ENCODE measurements around the gene LONP1. TPM values are rescaled to one million over a fixed set of nuclear protein-coding genes. Genes with fewer than 3 reads are reported as not detected.

The LONP1 gene
- total RNA-seq, 2 donors from 2014 or later: 31.9 to 95.6 TPM

DNA sequence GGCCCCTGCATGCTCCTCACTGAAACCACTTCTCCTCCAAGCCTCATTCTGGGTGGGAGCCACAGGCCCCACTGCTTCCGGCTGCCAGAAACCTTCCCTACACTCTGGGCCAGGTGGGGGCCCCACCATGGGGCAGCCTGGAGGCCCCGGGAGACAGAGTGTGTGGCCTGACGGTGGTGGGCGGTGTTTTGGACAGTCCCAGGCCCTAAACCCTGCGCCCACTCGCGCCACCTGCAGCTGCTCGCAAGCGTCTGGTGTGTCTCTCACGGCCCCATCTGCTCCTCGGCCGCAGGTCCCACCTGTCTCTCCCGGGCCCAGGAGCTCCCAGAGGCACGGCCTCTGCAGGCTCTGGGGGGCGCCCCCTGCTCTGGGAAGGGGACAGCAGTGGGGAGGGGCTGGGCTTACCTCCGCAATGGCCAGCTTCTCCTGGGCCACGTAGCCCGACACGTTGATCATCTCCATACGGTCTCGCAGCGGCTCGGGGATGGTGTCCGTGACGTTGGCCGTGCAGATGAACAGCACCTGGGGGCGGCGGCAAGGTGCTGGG lies 24.2 kb downstream of the LONP1 start:
- peaks cover 20% of the 10 kb centered on the region for H3K4me1 ChIP-seq
- 82 to 100% methylated on average over 1 to 25 of the region's 28 CpGs for WGBS, 2 donors
- no peaks in the 10 kb centered on the region for H3K27me3 ChIP-seq
- no peak overlapping the region for H3K4me3 ChIP-seq
- H3K27ac ChIP-seq: no peak overlapping the region
- H3K36me3 ChIP-seq (replicated peaks in 1 of 2; ENCODE audit: insufficient read depth in 1 of 2, low read depth in 2 of 2): peaks cover 6 to 16% of the 10 kb centered on the region in 2 donors
- H3K9me3 ChIP-seq: no peaks in the 10 kb centered on the region
- intact Hi-C loops (cut with DNase I): no loop called here
- no peak for TF ChIP-seq POLR2A (IDR thresholded peaks at IDR 0.05)
- TF ChIP-seq, protein P1, sequence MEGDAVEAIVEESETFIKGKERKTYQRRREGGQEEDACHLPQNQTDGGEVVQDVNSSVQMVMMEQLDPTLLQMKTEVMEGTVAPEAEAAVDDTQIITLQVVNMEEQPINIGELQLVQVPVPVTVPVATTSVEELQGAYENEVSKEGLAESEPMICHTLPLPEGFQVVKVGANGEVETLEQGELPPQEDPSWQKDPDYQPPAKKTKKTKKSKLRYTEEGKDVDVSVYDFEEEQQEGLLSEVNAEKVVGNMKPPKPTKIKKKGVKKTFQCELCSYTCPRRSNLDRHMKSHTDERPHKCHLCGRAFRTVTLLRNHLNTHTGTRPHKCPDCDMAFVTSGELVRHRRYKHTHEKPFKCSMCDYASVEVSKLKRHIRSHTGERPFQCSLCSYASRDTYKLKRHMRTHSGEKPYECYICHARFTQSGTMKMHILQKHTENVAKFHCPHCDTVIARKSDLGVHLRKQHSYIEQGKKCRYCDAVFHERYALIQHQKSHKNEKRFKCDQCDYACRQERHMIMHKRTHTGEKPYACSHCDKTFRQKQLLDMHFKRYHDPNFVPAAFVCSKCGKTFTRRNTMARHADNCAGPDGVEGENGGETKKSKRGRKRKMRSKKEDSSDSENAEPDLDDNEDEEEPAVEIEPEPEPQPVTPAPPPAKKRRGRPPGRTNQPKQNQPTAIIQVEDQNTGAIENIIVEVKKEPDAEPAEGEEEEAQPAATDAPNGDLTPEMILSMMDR (IDR thresholded peaks at IDR 0.05): no peak
- ATAC-seq (no peak), DNase-seq (peak in 1 of 4 donors; percentile 12)

DNA sequence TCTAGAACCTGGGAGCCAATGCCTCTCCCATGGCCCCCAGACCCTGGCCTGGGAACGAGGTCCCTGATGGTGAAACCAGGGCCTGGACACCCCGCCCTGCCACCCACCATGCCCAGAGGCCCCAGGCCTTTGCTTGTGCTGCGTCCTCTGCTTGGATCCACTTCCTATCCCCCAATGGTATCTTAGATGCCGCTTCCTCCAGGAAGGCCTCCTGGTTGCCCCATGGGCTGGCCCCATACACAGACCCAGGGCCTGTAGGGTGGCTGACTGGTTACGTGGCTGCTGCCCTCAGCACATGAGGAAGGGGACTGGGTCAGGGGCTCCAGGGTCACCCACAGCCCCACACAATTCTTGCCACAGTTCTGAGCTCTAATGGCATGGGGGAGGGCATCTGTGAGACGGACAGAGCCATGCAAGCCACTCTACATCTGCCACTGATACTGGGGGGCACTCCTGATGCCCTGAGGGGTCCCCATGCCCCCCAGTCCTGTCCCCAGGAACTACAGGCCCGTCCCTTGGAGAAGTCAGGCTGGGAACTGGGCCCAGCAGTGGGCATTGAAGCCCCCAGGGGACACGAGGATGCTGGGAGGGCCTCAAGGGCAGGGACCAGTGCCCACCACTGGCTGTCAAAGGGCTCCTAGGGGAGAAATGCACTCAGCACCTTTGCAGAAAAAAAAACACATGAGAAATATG lies 24.8 kb downstream of the LONP1 start:
- Histone ChIP-seq H3K9me3 (no peaks in the 10 kb centered on the region), H3K4me1 (peaks cover 20% of the 10 kb centered on the region), H3K27me3 (no peaks in the 10 kb centered on the region), H3K36me3 (replicated peaks in 1 of 2; ENCODE audit: insufficient read depth in 1 of 2, low read depth in 2 of 2) (peaks cover 6 to 16% of the 10 kb centered on the region in 2 donors), H3K27ac (no peak overlapping the region), H3K4me3 (no peak overlapping the region)
- 89 to 94% methylated on average over 1 to 8 of the region's 8 CpGs for WGBS, 2 donors
- intact Hi-C loops (cut with DNase I): no loop called here
- peak in 1 of 4 donors; percentile 12 for DNase-seq
- no peak for ATAC-seq
- TF ChIP-seq, protein P1 (IDR thresholded peaks at IDR 0.05): no peak
- no peak for TF ChIP-seq POLR2A (IDR thresholded peaks at IDR 0.05)

DNA sequence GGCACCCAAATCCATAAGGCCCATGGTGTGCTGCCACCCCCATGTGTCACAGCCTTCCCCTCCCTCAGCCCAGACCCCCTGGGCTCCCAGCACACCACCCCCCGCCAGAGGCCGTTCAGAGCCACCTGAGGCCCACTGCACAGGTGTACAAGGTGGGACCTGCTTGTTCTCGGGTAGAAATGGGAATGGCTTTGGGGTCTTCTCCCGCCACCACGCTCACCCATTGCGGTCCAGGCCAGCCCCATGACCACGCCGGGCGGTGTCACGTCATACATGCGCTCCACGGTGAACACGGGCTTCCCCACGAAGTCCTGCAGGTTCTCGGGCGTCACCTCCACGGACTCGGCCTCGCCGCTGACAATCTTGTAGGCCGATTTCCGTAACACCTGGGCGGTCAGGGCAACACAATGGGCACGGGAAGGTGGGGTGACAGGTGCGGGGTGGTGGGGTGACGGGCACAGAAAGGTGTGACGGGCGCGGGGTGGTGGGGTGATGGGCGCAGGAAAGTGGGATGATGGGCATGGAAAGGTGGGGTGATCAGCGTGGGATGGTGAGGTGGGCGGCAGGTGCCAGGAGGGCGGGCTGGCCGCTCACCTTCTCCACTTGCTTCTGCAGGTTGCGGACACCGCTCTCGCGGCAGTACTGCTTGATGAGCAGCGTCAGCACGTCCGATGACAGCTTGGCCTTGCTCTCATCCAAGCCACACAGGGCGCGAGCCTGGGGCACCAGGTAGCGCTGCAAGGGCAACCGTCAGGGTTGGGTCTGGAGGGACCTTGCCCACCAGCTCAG lies 25.6 kb downstream of the LONP1 start:
- 87 to 90% methylated on average over 29 to 43 of the region's 45 CpGs for WGBS, 2 donors
- Histone ChIP-seq H3K27me3 (no peaks in the 10 kb centered on the region), H3K36me3 (replicated peaks in 1 of 2; ENCODE audit: insufficient read depth in 1 of 2, low read depth in 2 of 2) (peaks cover 6 to 16% of the 10 kb centered on the region in 2 donors), H3K4me1 (peaks cover 23% of the 10 kb centered on the region), H3K9me3 (no peaks in the 10 kb centered on the region), H3K27ac (no peak overlapping the region), H3K4me3 (no peak overlapping the region)
- no peak for TF ChIP-seq POLR2A (IDR thresholded peaks at IDR 0.05)
- intact Hi-C loops (cut with DNase I): no loop called here
- no peak for ATAC-seq
- peak in 1 of 4 donors; percentile 16 for DNase-seq

DNA sequence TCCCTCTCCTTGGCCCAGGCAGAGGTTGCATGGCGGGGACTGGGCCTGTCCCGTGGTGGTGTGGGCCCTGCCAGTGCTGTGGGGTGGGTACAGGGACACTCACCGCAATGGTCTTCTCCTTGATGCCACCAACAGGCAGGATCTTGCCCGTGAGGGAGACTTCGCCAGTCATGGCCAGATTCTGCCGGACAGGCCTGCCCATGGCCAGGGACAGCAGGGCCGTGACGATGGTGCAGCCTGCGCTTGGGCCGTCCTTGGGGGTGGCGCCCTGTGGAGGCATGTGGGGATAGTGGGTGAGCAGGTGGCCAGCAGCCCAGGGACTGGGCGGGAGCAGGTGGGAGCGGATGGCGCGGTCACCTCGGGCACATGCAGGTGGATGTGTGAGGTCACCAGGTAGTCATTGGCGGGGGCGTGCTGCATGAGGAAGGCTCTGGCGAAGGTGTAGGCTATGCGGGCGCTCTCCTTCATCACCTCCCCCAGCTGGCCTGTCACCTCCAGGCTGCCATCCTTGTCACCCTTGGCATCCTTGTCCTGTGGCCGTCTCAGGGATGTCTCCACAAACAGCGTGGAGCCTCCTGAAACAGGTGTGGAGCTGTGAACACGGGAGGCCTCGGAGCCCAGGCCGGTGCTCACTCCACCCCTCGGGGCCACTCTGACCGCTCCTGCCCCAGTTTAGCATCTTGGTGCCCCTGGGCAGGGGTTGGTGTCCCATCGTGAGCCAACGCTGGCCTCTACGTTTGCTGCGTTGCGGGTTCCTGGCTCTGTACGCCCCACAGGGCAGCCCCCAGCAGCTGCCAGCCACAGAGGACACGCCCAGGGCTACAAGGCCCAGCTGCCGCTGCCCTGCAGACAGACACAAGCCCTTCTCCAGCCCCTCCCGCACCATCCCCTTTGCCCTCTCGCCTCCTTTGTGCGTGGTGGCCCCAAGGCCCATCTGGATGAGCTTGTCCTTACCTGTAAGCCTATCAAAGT lies 26.5 kb downstream of the LONP1 start:
- intact Hi-C loops (cut with DNase I): no loop called here
- no peak for TF ChIP-seq POLR2A (IDR thresholded peaks at IDR 0.05)
- TF ChIP-seq, protein P1 (IDR thresholded peaks at IDR 0.05): no peak
- H3K36me3 ChIP-seq (replicated peaks in 1 of 2; ENCODE audit: insufficient read depth in 1 of 2, low read depth in 2 of 2): peaks cover 4 to 15% of the 10 kb centered on the region in 2 donors

More for the DNA sequence above, 26.5 kb downstream of the LONP1 start:
- Histone ChIP-seq H3K27me3 (no peaks in the 10 kb centered on the region), H3K27ac (no peak overlapping the region), H3K4me3 (no peak overlapping the region), H3K9me3 (no peaks in the 10 kb centered on the region), H3K4me1 (peaks cover 23% of the 10 kb centered on the region)
- ATAC-seq: no peak
- DNase-seq: peak in 1 of 4 donors; percentile 12
- WGBS, 2 donors: 90 to 94% methylated on average over 17 to 36 of the region's 39 CpGs
